ENCODE results near the gene MARK3. TPM values are rescaled to one million over a fixed set of nuclear protein-coding genes. Genes with fewer than 3 reads are reported as not detected.
A peak's percentile ranks its signal among the peaks of the same experiment; 100 is the strongest.

The MARK3 gene
- total RNA-seq, 1 donor from 2014 or later, result 124 TPM

DNA sequence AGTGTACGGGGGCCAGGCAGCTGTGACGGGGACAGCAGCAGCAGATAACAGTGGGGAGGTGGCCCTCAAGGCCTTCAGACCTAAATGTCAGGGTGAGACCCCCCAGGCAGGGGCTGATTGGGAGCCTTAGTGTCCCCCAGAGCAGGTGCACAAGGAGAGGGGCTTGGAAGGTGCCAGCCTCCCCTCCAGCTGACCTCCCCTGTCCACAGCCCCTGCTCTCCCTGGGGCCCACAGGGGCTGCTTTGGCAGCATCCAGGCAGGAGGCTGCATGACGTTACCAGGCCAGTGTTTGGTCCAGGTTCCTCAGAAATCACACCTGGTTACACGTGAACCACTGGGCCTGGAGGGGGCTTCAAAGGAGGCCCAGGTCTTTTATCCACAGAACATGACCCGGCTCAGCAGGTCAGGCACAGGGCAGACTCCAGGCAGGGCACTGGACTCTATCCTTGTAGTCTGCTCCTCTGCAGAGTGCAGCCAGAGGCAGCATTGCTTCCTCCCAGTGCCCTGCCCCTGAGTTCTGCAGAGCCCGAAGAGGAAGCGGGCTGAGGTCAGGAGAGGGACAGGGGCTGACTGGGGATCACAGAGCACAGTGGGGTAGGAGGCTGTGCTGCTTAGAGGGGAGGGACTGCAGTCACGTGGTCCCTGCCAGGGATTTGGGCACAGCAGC is 141.2 kb downstream of the MARK3 start:
- TF ChIP-seq EZH2 (IDR thresholded peaks at IDR 0.05; ENCODE audit: insufficient read depth, low read length), result no peak
- TF ChIP-seq, protein P1, sequence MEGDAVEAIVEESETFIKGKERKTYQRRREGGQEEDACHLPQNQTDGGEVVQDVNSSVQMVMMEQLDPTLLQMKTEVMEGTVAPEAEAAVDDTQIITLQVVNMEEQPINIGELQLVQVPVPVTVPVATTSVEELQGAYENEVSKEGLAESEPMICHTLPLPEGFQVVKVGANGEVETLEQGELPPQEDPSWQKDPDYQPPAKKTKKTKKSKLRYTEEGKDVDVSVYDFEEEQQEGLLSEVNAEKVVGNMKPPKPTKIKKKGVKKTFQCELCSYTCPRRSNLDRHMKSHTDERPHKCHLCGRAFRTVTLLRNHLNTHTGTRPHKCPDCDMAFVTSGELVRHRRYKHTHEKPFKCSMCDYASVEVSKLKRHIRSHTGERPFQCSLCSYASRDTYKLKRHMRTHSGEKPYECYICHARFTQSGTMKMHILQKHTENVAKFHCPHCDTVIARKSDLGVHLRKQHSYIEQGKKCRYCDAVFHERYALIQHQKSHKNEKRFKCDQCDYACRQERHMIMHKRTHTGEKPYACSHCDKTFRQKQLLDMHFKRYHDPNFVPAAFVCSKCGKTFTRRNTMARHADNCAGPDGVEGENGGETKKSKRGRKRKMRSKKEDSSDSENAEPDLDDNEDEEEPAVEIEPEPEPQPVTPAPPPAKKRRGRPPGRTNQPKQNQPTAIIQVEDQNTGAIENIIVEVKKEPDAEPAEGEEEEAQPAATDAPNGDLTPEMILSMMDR (IDR thresholded peaks at IDR 0.05; ENCODE audit: insufficient read depth, low read depth, low read length), result no peak
- H3K4me1 Mint-ChIP-seq (ENCODE audit: low read depth, unreplicated experiment), result peaks cover 13% of the 10 kb centered on the region

GRCh38 chr14:103526914-103527248 is 141.7 kb downstream of the MARK3 start:
- no peak overlapping the region for H3K27ac Mint-ChIP-seq (ENCODE audit: unreplicated experiment)

More for the DNA sequence above, 141.2 kb downstream of the MARK3 start:
- H4K20me1 ChIP-seq (ENCODE audit: insufficient read depth, low read length), result peaks cover 24% of the 10 kb centered on the region
- no peak overlapping the region for H3K4me2 ChIP-seq (ENCODE audit: low read length)
- Mint-ChIP-seq H3K27ac (ENCODE audit: unreplicated experiment) (no peak overlapping the region), H3K4me3 (ENCODE audit: unreplicated experiment) (no peak overlapping the region), H3K27me3 (ENCODE audit: low read depth, unreplicated experiment) (peaks cover 6% of the 10 kb centered on the region), H3K9me3 (ENCODE audit: unreplicated experiment) (no peaks in the 10 kb centered on the region), H3K36me3 (ENCODE audit: low read depth, unreplicated experiment) (peaks cover 6% of the 10 kb centered on the region)
- no peak overlapping the region for H2AFZ ChIP-seq (ENCODE audit: low read depth, low read length)
- DNase-seq (ENCODE audit: low read depth) (no peak), FAIRE-seq (no peak)
- H3K4me3 ChIP-seq (ENCODE audit: insufficient read depth, low read depth, low read length), result no peak overlapping the region
- H3K36me3 ChIP-seq (ENCODE audit: insufficient read depth, low read length), result no peaks in the 10 kb centered on the region
- H3K4me1 ChIP-seq (ENCODE audit: insufficient read depth, low read length), result peaks cover 32% of the 10 kb centered on the region
- H3K27me3 ChIP-seq (ENCODE audit: insufficient read depth, low read length), result peaks cover 14% of the 10 kb centered on the region
- H3K9ac ChIP-seq (ENCODE audit: low read length), result no peak overlapping the region
- no peaks in the 10 kb centered on the region for H3K9me3 ChIP-seq (ENCODE audit: insufficient read depth, low read depth, low read length)
- no peak overlapping the region for H3K27ac ChIP-seq (ENCODE audit: low read depth, low read length)
- peaks cover 24% of the 10 kb centered on the region for H3K79me2 ChIP-seq (ENCODE audit: insufficient read depth, low read length)

More at GRCh38 chr14:103526914-103527248, 141.7 kb downstream of the MARK3 start:
- H3K4me2 ChIP-seq (ENCODE audit: low read length), result no peak overlapping the region
- H3K79me2 ChIP-seq (ENCODE audit: insufficient read depth, low read length), result peaks cover 29% of the 10 kb centered on the region
- peaks cover 6% of the 10 kb centered on the region for H3K36me3 Mint-ChIP-seq (ENCODE audit: low read depth, unreplicated experiment)
- H3K4me3 ChIP-seq (ENCODE audit: insufficient read depth, low read depth, low read length), result no peak overlapping the region
- H3K4me1 Mint-ChIP-seq (ENCODE audit: low read depth, unreplicated experiment), result peaks cover 15% of the 10 kb centered on the region
- no peaks in the 10 kb centered on the region for H3K36me3 ChIP-seq (ENCODE audit: insufficient read depth, low read length)
- H3K27ac ChIP-seq (ENCODE audit: low read depth, low read length), result no peak overlapping the region
- FAIRE-seq (no peak), DNase-seq (ENCODE audit: low read depth) (no peak)
- H3K27me3 Mint-ChIP-seq (ENCODE audit: low read depth, unreplicated experiment), result peaks cover 6% of the 10 kb centered on the region
- H3K9me3 ChIP-seq (ENCODE audit: insufficient read depth, low read depth, low read length), result no peaks in the 10 kb centered on the region
- peaks cover 31% of the 10 kb centered on the region for H3K4me1 ChIP-seq (ENCODE audit: insufficient read depth, low read length)
- H3K9ac ChIP-seq (ENCODE audit: low read length), result no peak overlapping the region
- no peaks in the 10 kb centered on the region for H3K9me3 Mint-ChIP-seq (ENCODE audit: unreplicated experiment)
- H4K20me1 ChIP-seq (ENCODE audit: insufficient read depth, low read length), result peaks cover 27% of the 10 kb centered on the region
- TF ChIP-seq, protein P1 (IDR thresholded peaks at IDR 0.05; ENCODE audit: insufficient read depth, low read depth, low read length), result no peak
- no peak for TF ChIP-seq EZH2 (IDR thresholded peaks at IDR 0.05; ENCODE audit: insufficient read depth, low read length)
- H3K27me3 ChIP-seq (ENCODE audit: insufficient read depth, low read length), result peaks cover 14% of the 10 kb centered on the region
- H2AFZ ChIP-seq (ENCODE audit: low read depth, low read length), result no peak overlapping the region
- H3K4me3 Mint-ChIP-seq (ENCODE audit: unreplicated experiment), result peak overlapping the region; percentile 74
